Measurements from ENCODE around the gene CELF2.

DNA sequence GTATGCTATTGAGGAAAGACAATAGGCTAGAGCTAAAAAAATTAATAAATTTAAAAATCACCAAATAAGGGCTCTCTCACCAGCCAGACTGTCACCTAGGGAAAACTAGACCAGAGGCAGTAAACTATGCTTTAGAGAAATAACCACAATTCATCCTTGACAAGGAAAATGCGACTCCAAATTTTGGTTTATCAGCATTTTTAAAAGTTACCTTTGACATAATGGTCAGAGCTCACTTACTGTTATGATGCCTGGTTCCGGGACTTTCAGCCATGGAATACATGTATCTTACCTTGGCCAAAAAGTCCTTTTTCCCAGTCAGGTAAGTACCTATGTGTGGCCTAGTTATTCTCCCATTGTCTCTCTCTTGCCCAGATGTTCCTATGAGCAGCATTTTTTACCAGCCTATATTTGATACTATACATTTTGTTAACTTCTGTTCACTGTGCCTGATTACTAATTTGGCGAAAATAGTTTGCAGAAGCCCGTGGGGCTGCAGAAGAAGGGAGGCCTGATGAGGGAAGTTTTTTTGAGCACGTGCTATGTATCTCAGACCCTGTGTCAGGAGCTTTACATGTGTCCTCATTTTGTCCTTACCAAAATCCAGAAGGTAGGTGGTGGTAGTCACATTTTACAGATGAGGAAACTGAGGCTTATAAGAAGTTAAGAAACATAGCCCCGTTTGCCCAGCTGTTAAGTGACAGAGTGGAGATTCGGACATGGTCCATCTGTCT lies 149.7 kb downstream of the CELF2 start:
- TF ChIP-seq EZH2 (IDR thresholded peaks at IDR 0.05; ENCODE audit: insufficient read depth, poor library complexity, severe bottlenecking) (no peak), EZH2phosphoT487 (IDR thresholded peaks at IDR 0.05; ENCODE audit: insufficient read depth, low read depth) (no peak)

Measured in GM23248 (cell line).